BJ (cell line): ENCODE data around the gene SEC14L2. TPM values are rescaled to one million over a fixed set of nuclear protein-coding genes. Genes with fewer than 3 reads are reported as not detected.

ENCODE experiments used
- CTCF ChIA-PET: fragments of 350-600 bp; formaldehyde crosslinking; extraction: SDS; loops from one replicate; lab custom pipeline; 2021; ENCODE audit warnings: antibody characterized with exemption, inconsistent platforms; lab: Yijun Ruan, JAX
- POLR2A ChIA-PET: fragments of 300-600 bp; sonication (Branson Sonifier 250); formaldehyde crosslinking; extraction: SDS; loops from one replicate; lab custom pipeline; 2021; ENCODE audit warnings: antibody characterized with exemption; lab: Charles Lee
- DNase-seq: peaks from one replicate; pipeline ENCODE4 v3.0.0-alpha.2; 2011; ENCODE audit warnings: low read depth
- H3K27me3 ChIP-seq: 2 replicates; pipeline ENCODE4 v1.6.0; 2011; ENCODE audit warnings: low read length; ENCODE audit not compliant: control insufficient read depth, insufficient read depth
- H3K36me3 ChIP-seq: 2 replicates; pipeline ENCODE4 v1.5.1; 2011; ENCODE audit warnings: low read length; ENCODE audit not compliant: control insufficient read depth, insufficient read depth
- H3K4me3 ChIP-seq: 2 replicates; pipeline ENCODE4 v1.5.1; 2011; ENCODE audit warnings: low read depth, mild to moderate bottlenecking, control low read depth, low read length
- polyA plus RNA-seq: library from polyadenylated mRNA; depleted of rRNA; stranded (reverse); fragments of >200 nt; gene quantifications from 2 replicates; pipeline ENCODE4 v1.2.3, GENCODE V29; 2011
- TF ChIP-seq, protein P1 (sequence below): IDR thresholded peaks from 2 replicates; pipeline ENCODE4 v1.5.1; 2011; ENCODE audit warnings: low read depth, mild to moderate bottlenecking, control low read depth, inconsistent platforms, low read length, moderate library complexity; ENCODE audit not compliant: insufficient read depth

Gene SEC14L2
- polyA plus RNA-seq, 1 experiment = 20.1 TPM

DNA sequence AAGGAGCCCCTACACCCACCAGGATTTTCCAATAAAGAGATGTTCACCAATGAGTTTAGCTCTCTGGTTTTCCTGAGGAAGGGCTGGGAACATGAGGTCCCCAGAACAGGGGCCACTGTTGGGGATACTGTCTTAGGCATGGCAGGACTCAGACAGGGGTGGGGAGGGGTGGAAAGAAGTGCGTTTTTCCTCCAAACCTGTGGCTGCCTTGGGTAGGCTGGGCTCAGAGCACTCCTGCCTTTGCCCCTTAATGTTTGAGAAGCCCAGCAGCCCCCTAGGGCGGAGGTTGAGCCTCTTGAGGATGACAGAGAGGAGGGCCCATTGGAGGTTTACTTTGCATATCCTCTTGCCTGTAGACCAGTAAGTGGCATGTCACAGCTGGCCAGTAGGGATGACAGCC, 39.4 kb downstream of the SEC14L2 start:
- POLR2A ChIA-PET = no interaction called here
- CTCF ChIA-PET = interaction anchor here (1.3 to 3.2 kb wide), 4 partner anchors 10 to 70 kb away, joined by 4 to 16 read pairs (median 8); no protein-coding TSS in a partner anchor
- no peak overlapping the region for H3K4me3 ChIP-seq

DNA sequence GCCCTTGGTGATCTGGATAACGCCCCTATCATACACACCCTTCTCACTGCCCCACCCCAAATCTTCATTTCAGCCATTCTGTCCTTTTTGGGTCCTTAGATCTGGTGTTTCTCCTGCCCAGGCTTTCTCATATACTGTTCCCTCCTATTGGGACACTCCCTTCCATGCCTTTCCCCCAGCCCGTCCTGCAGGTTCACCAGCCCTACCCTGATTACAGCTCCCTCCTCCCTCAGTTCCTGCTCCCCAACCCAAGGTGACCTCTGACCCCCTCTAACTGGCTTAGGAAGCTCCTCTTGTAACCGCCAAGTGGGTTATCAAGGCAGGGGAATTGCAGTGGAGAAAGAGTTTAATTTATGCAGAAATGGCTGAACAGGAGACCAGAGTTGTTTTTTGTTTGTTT, 41.7 kb downstream of the SEC14L2 start:
- Histone ChIP-seq H3K4me3 (no peak overlapping the region), H3K36me3 (no peaks in the 10 kb centered on the region), H3K27me3 (0 out of 2 replicates have a peak, but pooled peaks cover 1% of the 10 kb centered on the region)
- TF ChIP-seq, protein P1, sequence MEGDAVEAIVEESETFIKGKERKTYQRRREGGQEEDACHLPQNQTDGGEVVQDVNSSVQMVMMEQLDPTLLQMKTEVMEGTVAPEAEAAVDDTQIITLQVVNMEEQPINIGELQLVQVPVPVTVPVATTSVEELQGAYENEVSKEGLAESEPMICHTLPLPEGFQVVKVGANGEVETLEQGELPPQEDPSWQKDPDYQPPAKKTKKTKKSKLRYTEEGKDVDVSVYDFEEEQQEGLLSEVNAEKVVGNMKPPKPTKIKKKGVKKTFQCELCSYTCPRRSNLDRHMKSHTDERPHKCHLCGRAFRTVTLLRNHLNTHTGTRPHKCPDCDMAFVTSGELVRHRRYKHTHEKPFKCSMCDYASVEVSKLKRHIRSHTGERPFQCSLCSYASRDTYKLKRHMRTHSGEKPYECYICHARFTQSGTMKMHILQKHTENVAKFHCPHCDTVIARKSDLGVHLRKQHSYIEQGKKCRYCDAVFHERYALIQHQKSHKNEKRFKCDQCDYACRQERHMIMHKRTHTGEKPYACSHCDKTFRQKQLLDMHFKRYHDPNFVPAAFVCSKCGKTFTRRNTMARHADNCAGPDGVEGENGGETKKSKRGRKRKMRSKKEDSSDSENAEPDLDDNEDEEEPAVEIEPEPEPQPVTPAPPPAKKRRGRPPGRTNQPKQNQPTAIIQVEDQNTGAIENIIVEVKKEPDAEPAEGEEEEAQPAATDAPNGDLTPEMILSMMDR = no peak
- no peak for DNase-seq
- ChIA-PET POLR2A (no interaction called here), CTCF (interaction anchor here (3.2 kb wide), 1 partner anchor 12 kb away, joined by 16 read pairs; no protein-coding TSS in a partner anchor)

More for the DNA sequence above, 39.4 kb downstream of the SEC14L2 start:
- no peak for DNase-seq
- Histone ChIP-seq H3K27me3 (0 out of 2 replicates have a peak, but pooled peaks cover 1% of the 10 kb centered on the region), H3K36me3 (no peaks in the 10 kb centered on the region)
- TF ChIP-seq, protein P1 = no peak

DNA sequence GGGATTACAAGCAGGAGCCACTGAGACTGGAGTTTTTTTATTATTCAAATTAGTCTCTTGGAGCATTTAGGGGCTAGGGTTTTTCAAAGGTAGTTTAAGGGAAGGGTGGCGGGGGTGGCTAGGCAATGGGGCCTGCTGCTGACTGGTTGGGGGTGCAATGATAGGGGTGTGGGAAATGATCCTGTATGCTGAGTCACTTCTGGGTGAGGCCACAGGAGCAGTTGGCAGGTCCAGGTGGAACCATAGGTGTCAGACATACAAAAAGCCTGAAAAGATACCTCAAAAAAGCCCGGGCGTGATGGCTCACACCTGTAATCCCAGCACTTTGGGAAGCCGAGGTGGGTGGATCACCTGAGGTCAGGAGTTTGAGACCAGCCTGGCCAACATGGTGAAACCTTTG, 42.4 kb downstream of the SEC14L2 start:
- H3K27me3 ChIP-seq = 0 out of 2 replicates have a peak, but pooled peaks cover 1% of the 10 kb centered on the region
- no peak for DNase-seq
- no peaks in the 10 kb centered on the region for H3K36me3 ChIP-seq
- POLR2A ChIA-PET = interaction anchor here (0.7 kb wide), 1 partner anchor 13 kb away, joined by 5 read pairs; no protein-coding TSS in a partner anchor
- H3K4me3 ChIP-seq = no peak overlapping the region
- TF ChIP-seq, protein P1 = no peak
- CTCF ChIA-PET = interaction anchor here (3.2 kb wide), 1 partner anchor 13 kb away, joined by 16 read pairs; no protein-coding TSS in a partner anchor

DNA sequence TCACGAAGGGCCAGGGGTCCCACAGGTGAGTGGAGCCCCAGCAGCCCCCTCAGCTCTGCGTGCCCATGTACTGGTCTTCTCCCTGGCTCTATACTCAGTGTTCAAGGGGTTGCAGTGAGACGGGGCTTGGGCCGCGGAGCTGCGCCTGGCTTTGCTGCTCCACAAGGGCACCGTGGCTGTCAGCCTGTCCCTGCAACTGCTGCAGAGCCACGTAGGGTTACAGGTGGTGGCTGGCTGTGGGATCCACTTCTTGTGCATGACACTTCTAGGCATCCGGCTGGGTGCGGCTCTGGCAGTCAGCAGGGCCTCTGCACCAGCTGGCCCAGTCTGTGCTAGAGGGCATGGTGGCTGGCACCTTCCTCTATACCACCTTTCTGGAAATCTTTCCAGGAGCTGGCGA, 43.0 kb downstream of the SEC14L2 start:
- ChIA-PET POLR2A (interaction anchor here (0.7 kb wide), 1 partner anchor 13 kb away, joined by 5 read pairs; no protein-coding TSS in a partner anchor), CTCF (no interaction called here)
- Histone ChIP-seq H3K27me3 (0 out of 2 replicates have a peak, but pooled peaks cover 1% of the 10 kb centered on the region), H3K36me3 (no peaks in the 10 kb centered on the region), H3K4me3 (no peak overlapping the region)
- TF ChIP-seq, protein P1 = no peak
- DNase-seq = no peak

DNA sequence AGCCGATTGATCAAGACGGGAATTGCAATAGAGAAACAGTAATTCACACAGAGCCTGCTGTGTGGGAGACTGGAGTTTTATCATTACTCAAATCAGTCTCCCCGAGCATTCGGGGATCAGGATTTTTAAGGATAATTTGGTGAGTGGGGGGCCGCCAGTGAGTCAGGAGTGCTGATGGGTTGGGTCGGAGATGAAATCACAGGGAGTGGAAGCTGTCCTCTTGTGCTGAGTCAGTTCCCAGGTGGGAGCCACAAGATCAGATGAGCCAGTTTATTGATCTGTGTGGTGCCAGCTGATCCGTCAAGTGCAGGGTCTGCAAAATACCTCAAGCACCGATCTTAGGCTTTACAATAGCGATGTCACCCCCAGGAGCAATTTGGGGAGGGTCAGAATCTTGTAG, 44.3 kb downstream of the SEC14L2 start:
- DNase-seq = no peak
- H3K4me3 ChIP-seq = no peak overlapping the region
- ChIA-PET POLR2A (no interaction called here), CTCF (no interaction called here)
- H3K36me3 ChIP-seq = no peaks in the 10 kb centered on the region
- TF ChIP-seq, protein P1 = no peak
- 0 out of 2 replicates have a peak, but pooled peaks cover 1% of the 10 kb centered on the region for H3K27me3 ChIP-seq
